DND-41 (cell line): Measurements from ENCODE around the gene FN3KRP.

ENCODE experiments used
- CTCF ChIP-seq: IDR thresholded peaks from 2 replicates; pipeline ENCODE4 v1.5.1; 2012; ENCODE audit warnings: borderline replicate concordance, low read length, moderate library complexity, mild to moderate bottlenecking; ENCODE audit not compliant: poor library complexity, severe bottlenecking; ENCODE audit errors: extremely low read depth
- EZH2 ChIP-seq: IDR thresholded peaks from 3 replicates; pipeline ENCODE4 v1.6.1; 2012; ENCODE audit warnings: borderline replicate concordance, low read depth, mild to moderate bottlenecking, moderate library complexity, low read length, inconsistent platforms; ENCODE audit not compliant: severe bottlenecking

GRCh38 chr17:82690786-82691489, 25.6 kb upstream of the FN3KRP start:
- TF ChIP-seq CTCF (no peak), EZH2 (no peak)
